GM19240 (cell line): ENCODE data around the gene PIP5K1C.
"Not testable (repeated sequence)": the region's sequence is repeated elsewhere in the genome, so short reads cannot be mapped to it uniquely, and the experiment has no call there.

ENCODE experiments used
- DNase-seq: peaks from one replicate; pipeline ENCODE4 v3.0.0; 2011; ENCODE audit warnings: low spot score; ENCODE audit not compliant: insufficient read length

PIP5K1C gene

DNA sequence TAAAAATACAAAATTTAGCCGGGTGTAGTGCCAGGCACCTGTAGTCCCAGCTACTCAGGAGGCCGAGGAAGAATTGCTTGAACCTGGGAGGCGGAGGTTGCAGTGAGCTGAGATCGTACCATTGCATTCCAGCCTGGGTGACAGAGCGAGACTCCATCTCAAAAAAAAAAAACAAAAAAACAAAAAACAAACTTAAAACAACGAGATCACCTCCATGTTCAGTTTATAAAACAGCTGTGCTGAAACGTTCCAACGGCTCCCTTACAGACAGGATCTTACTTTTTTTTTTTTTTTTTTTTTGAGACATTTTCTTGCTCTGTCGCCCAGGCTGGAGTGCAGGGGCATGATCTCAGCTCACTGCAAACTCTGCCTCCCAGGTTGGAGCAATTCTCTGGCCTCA, 71.5 kb downstream of the PIP5K1C start:
- DNase-seq = not testable (repeated sequence)

DNA sequence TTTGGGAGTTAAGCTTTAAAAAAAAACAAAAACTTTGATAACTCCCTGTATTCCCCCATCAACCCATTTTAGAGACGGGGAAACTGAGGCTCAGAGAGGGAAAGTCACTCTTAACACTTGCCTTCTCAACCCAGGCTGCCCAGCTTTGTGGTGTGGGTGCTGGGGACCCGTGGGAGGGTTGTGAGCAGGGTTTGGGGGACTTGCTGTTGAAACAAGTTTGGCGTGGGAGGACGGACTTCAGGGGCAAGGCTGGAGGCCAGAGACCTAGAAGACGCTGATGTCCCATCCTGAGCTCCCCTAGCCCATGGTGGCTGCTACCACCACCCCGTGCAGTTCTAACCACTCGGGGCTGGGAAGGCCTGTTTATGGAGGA, 72.9 kb downstream of the PIP5K1C start:
- DNase-seq = no peak

DNA sequence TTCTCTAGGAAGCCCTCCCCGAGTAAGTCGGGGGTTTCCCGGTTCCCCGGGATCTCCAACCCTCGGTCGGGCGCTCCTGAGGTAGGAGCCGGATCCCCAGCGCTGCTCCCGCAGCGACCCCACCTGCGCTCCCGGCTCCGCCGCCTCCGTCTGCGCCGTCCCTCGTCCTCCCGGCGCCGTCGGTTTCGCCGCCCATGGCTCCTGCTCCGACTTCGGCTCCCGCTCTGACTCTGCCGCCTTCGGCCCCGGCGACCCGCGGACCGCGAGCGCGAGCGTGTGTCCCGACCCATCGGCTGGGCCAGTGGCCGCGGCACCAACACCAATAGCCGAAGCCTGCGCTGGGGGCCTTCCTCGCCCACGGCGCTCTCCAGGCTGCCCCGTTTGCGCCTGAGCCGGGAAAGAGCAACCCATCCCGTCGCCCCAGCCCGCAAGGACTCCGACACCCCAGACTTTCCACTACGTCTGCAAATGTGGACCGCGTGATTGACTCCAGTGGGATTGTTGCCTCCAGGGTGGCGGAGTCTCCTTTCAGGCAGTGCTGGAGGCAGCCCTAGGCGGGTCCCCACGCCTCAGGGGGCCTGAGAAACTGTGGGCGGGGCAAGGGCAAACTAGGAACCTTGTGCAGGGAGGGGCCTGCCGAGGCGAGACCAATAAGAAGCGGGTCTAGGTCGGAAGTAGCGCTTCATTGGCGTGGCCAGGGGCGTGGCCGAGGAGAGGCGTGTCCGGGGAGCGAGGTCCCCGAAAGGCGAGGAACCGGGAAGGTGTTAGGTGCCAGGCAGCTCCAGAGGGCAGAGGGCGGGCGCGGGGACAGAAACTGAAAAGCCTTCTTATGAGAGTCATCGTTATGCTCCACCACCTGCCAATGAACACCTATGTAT, 73.6 kb downstream of the PIP5K1C start, which contains the start of gene CACTIN:
CACTIN (minus strand) TSS at position 318 of the 878 bp plus-strand sequence; CDS start at position 290, 28 bp downstream.
- DNase-seq = peak; percentile 100

DNA sequence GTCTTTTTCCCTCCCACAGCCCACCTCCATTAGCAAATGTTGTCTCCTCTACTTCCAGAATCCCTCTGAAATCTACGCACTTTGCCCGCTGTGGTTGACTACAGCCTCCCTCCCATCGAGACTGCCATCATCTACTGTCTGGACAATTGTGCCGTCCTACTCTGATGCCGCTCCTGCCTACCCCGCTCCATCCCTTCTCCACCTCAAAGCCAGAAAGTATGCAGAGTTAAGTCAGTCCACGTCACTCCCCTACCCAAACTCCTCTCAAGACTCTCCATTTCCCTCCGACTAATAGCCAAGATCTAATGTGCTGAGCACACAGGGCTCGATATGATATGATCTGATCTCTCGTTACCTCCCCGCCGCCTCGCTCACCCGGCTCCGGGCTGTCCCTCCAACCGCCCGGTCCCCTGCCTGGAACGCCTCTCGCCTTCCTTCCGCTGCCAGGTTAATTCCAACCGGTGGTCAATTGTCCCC, 74.2 kb downstream of the PIP5K1C start:
- DNase-seq = no peak

DNA sequence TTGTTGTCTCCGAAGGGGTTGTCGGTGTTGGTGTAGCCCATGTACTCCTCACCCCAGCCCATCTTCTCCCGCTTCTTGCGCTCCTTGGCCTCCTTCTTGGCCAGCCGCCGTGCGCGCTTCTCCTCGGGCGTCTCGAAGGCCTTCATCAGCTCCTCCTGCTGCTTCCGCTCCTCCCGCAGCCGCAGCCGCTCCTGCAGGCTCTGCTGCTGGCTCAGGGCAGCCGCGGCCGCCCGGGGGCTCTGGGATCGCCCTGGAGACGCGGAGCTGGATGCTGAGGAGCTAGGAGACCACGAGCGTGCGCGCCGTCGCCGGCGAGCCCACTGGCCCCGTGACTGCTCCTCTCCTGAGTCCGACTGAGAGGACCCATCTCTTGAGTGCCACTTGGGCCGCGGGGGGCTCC, 76.6 kb downstream of the PIP5K1C start:
- DNase-seq = no peak

DNA sequence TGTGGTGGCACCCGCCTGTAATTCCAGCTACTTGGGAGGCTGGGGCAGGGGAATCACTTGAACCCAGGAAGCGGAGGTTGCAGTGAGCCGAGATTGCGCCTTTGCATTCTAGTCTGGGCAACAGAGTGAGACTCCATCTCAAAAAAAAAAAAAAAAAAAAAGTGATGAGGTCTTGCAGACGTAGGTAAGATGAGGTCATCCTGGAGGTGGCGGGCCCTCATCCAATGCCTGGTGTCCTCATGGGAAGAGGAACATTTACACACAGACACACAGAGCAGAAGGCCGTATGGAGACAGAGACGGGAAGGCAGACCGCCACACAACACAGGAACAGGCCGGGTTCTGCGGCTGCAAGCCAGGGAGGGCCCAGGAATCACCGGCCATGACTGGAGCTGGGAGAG, 78.0 kb downstream of the PIP5K1C start:
- no peak for DNase-seq

DNA sequence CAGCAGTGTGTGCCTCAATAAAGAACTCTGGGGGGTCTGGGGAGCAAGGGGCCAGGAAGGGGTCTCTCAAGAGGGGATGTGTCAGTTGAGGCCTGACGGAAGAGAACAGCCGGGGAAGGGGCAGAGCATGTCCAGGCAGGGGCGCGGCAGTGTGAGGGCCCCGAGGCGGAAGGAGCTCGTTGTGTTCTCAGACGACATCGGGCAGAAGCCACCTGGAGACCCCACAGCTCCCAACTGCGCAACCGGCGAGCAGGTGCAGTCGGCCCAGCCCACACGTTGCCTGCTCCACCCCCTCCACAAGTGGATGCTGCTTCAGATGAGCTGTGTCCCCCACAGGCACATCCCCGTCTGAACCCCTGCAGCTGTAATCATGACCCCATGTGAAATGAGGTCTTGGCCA, 78.6 kb downstream of the PIP5K1C start:
- no peak for DNase-seq

DNA sequence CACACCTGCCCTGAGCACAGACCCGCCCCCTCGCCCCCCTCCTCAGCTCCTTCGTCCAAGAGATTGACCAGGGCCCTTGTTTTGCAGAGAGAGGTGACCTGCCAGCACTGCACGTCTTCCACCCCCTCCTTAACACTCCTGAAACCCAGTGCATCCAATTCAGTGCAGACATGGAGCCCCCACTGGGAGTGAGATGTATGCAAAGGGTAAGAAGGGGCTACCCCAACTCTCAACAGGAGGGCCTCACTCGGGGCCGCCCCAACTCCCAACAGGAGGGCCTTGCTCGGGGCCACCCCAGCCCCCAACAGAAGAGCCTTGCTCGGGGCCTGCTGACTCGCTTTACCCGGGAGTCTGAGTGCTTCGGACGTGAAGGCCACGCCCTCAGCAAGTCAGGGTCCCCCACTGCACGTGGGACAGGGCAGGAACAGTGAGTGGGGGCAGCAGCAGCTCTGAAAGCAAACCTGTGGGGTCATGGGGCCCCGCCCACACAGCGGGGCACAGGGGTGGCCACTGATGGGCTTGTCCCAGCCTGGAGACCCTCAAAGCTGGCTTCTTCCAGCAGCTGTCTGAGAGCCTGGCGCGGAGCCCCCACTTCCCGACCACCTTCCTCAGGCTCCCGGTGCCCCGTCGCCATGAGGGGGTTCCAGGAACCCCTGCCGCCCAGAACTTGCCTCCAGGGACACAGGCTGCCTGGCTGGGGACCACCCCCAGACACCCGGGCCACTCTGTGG, 79.3 kb downstream of the PIP5K1C start:
- DNase-seq = no peak

DNA sequence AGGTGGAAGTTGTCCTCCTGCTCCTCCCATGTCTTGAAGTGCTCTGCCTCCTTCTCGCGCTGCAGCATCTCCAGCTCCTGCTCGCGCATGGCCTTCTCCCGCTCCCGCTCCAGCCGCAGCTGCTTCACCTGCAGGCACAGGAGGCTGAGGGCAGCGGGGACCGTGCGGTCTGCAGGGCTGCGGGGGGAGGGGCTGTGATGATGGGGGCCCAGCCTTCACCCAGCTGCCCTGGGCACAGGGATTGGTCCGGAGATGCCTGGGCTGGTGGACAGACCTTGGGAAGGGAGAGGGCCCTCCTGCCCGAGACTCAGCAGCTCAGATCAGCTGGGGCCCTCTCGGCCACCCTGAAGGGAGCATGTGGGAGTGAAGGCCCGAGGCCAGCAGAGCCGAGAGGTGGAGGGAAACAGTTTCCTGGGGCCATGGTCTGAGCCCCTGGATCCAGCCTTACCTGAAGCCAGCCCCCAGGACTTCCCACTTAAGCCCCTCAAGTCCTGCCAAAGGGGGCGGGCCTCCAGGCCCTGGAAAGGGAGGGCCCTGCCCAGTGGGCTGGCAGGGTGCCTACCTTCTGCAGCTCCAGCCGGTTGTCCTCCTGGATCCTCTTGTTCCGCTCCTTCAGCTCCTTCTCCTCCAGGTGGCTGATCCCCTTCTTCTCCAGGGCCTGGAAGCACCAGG, 80.0 kb downstream of the PIP5K1C start:
- DNase-seq = no peak

DNA sequence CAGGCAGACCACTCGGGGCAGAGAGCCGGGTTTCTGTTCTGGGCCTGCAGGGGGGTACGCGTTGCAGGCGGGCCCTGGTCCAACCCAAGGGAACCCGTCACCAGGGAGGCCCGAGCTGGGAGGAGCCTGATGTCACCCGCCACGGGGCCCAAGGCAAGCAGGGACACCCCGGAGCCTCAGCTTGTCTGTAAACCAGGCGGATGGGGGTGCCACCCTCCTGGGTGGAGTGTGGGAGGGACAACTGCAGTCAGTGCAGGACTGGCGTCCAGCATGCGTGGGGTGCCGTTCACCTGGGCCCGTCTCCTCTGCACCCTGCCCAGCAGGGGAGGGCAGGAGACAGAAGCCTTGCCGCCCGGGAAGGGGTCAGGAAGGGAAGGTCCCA, 80.6 kb downstream of the PIP5K1C start:
- no peak for DNase-seq

DNA sequence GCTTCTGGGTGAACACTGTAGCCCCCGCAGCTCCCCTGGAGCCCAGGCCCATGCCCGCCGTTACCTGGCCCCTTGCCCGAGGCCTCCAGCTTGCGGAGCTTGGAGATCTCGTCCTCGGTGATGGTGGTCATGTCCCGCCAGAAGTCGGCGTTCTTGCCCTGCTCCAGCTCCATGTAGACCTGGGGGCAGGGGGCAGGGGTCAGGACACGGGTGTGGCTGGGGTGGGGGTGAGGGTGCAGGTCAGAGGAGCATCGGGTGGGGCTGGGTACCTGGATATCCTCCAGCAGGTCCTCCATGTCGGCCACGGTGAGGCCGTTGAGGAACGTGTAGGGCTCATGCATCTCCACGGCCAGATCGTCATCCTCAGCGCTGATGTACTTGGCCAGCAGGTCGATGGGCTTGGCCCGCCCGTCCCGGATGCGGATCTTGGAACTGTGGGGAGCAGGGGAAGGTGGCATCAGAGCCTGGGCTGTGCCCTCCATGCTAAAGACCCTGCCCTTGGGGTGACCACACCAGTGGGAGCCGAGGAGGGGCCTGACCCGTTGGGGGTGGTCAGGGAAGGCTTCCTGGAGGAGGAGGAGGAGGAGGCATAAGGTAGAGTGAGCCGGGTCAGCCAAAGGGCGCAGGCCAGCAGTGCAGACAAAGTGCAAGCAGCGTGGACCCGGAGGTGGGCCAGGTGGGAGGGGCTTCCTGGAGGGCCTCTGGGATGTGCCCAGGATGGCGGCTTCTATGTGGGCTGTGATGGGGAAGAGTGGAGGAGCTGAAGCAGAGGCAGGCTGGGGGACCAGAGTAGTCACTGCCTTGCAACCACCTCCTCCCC, 81.2 kb downstream of the PIP5K1C start:
- no peak for DNase-seq

DNA sequence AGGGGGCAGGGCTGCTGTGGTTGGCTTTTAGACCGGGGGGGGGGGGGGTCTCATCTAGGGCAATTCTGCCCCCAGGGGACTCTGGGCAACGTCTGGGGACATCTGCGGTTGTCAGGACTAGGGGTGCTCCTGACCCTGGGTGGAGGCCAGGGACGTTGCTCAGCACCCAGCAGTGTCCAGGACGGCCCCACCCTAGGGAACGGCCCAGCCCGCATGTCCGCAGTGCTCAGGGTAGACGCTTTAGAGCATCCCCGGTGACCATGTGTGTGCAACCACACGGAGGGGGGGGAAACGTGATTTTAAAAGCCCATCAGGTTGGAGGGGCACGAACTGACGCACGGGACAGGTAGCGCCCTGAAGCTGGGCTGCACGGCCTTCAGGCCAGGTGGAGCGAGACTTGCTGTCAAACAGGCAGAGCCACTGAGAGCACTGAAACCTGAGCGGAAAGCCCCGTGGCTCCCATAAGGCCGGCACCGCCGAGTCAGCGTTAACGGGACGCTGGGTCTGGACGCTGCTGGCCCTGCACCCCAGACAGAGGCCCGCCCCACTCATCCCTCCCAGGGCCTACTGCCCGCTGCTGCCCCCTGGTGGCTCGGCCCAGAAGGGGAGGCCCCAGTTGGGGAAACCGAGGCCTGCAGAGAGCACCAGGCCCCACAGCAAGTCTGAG, 82.0 kb downstream of the PIP5K1C start:
- DNase-seq = peak; percentile 92

DNA sequence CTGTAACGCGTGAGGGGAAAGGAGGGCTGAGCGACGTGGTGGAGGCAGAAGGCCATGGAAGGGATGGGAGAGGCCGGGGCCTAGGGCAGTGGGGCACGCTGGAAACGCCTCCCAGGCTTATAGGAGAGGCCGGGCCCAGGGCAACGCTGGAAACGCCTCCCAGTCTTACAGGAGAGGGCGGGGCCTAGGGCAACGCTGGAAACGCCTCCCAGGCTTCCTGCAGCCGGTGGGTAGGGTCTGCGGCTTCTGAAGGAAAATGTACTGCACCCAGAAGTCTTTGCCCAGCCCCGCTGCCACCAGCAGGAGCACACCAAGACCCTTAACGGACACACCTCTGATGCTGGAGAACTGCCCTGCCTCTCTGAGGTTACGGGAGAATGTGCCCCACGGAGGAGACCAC, 82.8 kb downstream of the PIP5K1C start:
- no peak for DNase-seq

DNA sequence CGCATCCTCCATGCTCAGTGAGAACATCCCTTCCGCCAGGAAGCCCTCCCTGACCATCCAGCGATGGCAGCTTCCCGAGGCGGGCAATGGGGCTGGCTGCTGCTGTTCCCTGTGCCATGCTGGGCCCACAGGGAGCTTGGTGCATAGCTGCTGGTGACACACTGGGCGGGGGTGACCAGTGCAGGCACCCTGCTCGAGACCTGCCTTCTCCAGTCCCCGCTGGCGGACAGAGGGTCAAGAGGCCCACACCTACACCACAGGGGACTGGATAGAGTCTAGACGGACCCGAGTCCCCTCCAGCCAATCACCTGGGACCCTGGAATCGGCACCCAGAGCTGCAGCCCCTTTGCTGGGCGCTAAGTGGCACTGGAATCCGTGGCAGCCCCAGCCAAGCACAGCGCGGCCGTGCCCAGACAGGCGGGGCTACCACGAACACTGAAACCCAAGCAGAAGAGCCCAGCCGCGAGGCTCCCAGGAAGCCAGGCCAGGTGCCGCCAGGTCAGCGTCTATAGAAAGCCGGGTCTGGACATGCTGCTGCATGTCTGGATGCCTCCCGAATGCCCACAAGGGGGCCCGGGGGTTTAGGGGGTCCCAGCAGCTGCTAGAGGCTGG, 84.6 kb downstream of the PIP5K1C start:
- no peak for DNase-seq

DNA sequence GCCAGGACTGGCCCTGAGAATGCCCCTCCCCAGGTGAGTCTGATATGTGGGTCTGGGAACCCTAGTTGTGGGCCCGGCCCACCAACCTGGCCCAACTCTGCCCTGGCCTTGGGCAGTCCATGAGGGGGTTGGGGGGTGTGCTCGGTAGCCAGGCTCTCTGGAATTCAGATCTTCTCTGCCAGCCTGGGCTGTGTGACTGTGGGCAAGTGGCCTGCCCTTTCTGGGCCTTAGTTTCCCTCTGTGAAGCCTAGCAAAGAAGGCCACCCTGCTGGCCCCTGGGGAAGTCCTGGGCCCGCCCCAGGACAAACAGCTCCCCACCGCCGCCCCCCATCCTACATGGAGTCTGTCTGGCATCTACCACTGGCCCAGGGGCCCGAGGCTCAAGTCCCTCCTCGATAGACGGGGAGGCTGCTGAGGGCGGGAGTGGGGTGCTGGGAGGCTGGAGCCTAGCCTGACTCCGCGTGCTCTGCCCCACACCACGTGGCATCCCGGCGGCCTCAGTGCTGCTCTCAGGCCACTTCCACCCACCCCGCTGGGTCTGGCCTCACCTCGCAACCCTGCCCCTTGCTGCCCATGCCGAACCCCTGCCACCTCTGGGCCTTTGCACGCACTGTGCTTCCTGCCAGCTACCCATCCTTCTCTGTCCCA, 85.3 kb downstream of the PIP5K1C start:
- DNase-seq = no peak

DNA sequence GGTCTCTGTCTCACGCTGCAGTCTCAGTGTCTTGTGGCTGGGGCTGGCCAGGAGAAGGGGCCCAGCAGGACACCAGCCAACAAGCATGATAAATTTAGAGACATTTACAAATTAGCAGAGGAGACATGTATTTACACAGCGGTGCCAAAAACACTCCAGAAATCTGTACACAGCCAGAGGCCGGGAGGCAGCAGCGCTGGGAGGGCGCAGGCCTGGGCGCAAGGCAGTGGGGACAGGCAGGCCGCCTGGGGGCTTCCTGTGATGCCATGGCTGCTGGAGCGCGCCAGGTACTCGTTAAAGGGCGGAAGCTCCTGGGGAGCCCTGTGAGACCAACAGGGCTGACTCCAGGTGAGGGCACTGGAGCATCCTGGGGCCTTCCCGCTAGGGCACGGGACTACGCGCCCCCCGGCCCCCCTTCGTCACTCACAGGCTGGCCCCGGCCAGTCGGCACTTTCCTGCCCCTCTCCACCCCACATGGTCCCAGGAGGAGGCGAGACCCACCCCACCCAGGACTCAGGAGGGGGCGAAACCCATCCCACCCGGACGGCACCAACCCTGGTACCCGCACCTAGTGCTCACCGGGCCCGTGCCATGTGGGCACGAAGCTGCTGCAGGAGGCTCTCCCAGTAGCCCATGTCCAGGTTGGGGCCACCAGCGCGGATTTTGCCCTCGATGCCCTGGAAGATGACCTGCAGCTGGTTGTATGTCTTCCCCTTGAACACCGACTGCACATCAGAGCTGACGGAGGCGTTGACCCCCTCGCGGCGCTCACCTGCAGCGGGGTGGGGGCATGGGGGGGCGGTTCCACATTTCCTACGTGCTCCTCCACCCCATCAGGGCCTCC, 86.2 kb downstream of the PIP5K1C start:
- no peak for DNase-seq

DNA sequence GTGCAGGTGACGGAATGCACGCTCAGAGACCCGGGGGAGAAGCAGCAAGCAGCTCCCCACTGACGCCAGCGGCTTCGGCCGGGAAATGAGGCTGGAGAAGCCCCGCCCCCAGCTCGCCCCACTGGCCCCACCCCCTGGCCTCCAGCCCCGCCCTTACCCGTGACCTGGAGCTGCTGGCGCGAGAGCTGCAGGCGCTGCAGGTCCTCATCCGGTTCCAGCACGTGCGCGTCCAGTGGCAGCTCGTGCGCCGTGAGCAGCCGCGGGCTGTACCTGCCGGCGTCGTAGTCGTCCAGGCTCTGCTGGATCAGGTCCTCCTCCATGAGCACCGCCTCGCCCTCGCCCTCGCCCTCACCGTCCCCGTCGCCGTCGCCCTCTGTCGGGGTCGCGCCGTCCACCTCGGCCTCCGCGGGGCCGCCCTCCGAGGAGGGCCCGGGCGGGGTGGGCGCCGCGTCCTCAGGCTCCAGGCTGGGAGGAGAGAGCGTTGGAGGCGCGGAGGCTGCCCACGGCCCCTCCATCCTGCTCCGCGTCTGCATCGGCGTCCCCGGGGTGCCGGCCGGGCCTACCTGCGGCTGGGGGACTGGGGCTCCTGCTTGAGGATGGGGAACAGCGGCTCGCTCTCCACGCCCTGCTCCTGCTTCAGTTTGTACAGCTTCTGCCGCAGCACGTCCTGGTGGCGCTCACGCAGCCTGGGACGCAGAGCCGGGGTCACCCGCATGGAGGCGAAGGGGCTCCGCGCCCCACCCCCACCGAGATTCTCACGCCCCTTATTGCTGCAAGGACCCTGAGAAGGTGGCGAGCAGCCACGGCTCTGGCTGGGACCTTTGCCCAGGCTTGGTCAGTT, 87.1 kb downstream of the PIP5K1C start:
- DNase-seq = no peak

DNA sequence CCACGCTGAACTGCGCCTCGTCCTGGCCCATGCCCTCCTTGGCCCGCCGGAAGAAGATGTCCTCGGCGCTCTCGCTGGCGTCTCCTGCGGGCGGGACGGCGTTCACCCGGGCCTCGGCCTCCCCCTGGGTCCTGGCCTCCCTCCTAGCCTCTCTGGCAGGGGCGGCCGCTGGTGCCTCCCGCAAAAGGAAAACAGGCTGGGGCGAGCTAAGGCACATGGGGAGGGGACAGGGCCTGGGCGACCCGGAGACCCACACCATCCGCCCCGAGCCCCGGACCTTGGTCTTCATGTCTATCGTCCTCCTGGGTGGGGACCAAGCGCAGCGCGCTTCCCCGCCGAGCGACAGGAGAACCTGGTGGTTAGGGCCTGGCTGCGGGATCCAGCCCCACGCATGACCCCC, 87.9 kb downstream of the PIP5K1C start:
- DNase-seq = no peak
